A549 (cell line): ENCODE measurements around the gene PCDHB12.
"Not testable (repeated sequence)": the region's sequence is repeated elsewhere in the genome, so short reads cannot be mapped to it uniquely, and the experiment has no call there.

ENCODE experiments used
- CTCF ChIP-seq: fragments of >200 bp; sonication (Bioruptor Twin); formaldehyde crosslinking; IDR thresholded peaks from 3 replicates; pipeline ENCODE4 v1.5.1; 2016
- JUN ChIP-seq, 2 experiments: fragments of >200 bp; sonication (Bioruptor Twin); formaldehyde crosslinking; IDR thresholded peaks; 2 replicates in 1 of 2; 3 replicates in 1 of 2; pipeline ENCODE4 v1.6.1; 2016 to 2017
- KDM5A ChIP-seq: fragments of 200-600 bp; sonication (generic); IDR thresholded peaks from 2 replicates; pipeline ENCODE4 v1.6.1; 2016; ENCODE audit warnings: antibody characterized with exemption, mild to moderate bottlenecking
- MAX ChIP-seq: IDR thresholded peaks from 2 replicates; pipeline ENCODE4 v1.6.1; 2012
- MYC ChIP-seq: IDR thresholded peaks from 2 replicates; pipeline ENCODE4 v1.6.1; 2012; ENCODE audit warnings: mild to moderate bottlenecking, inconsistent platforms, low read length, improper control_type of control experiment, borderline replicate concordance
- PBX3 ChIP-seq: IDR thresholded peaks from 2 replicates; pipeline ENCODE4 v1.6.1; 2012
- RCOR1 ChIP-seq: fragments of 150-350 bp; IDR thresholded peaks from 2 replicates; pipeline ENCODE4 v1.6.1; 2014; ENCODE audit warnings: antibody characterized with exemption, low read length, low read depth
- ZC3H11A ChIP-seq: fragments of 450-650 bp; IDR thresholded peaks from 2 replicates; pipeline ENCODE4 v1.6.1; 2014; ENCODE audit warnings: antibody characterized with exemption, mild to moderate bottlenecking
- ZSCAN20 ChIP-seq: fragments of 250-450 bp; sonication (Bioruptor Pico); IDR thresholded peaks from 2 replicates; pipeline ENCODE4 v1.8.0; 2022; ENCODE audit warnings: mild to moderate bottlenecking, moderate library complexity

GRCh38 chr5:141235922-141236321 lies 27.4 kb downstream of the PCDHB12 start:
- not testable (repeated sequence) for TF ChIP-seq PBX3; MYC; RCOR1; CTCF; ZSCAN20; JUN (IDR thresholded peaks at IDR 0.05); ZC3H11A; KDM5A; MAX
